GM03348 (cell line): ENCODE results near the gene SIM1.

ENCODE experiments used
- DNase-seq: peaks from one replicate; pipeline ENCODE4 v3.0.0; 2012; ENCODE audit warnings: low spot score

The SIM1 gene, protein sequence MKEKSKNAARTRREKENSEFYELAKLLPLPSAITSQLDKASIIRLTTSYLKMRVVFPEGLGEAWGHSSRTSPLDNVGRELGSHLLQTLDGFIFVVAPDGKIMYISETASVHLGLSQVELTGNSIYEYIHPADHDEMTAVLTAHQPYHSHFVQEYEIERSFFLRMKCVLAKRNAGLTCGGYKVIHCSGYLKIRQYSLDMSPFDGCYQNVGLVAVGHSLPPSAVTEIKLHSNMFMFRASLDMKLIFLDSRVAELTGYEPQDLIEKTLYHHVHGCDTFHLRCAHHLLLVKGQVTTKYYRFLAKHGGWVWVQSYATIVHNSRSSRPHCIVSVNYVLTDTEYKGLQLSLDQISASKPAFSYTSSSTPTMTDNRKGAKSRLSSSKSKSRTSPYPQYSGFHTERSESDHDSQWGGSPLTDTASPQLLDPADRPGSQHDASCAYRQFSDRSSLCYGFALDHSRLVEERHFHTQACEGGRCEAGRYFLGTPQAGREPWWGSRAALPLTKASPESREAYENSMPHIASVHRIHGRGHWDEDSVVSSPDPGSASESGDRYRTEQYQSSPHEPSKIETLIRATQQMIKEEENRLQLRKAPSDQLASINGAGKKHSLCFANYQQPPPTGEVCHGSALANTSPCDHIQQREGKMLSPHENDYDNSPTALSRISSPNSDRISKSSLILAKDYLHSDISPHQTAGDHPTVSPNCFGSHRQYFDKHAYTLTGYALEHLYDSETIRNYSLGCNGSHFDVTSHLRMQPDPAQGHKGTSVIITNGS

DNA sequence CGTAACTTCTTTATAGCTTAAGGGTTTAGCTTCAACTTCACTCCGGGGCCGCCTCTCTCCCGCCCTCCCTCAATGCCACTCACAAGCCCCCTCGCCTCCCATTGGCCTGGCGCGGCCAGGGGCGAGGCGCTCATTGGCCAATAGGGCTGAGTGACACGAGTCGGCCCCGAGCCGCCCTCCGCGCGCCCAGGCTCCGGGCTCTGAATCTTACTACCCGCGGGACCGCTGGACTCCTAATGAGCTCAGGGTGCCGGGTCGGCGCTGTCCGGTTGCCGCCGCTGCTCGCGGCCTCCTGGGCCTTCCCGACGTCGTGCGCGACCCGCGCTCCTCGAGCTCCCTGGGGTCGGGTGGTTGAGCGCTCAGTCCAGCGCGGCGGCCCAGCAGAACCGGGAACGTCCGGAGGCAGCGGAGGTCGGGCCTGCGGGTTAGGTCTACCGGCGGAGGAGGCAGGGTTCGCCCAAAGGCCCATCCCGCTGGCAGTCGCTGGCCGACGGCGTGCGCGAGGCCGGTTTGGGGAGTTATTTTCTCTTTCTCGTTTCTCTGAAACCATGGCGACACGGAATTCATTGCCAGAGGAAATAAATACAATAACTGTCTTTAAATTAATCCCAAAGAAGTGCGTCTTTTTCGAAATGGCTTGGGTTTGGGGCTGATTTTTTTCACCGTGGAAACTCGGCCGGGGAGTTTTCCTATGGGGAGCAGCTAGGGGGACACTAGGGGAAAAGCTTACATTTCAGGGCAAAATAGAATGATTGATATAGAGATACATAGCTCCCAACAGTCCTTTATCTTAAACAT lies at the start of gene SIM1:
Gene SIM1, minus strand, starts transcription at position 19 of the 798 bp plus-strand sequence. CDS start 1,453 bp downstream, outside the sequence.
- DNase-seq: peak; percentile 99

DNA sequence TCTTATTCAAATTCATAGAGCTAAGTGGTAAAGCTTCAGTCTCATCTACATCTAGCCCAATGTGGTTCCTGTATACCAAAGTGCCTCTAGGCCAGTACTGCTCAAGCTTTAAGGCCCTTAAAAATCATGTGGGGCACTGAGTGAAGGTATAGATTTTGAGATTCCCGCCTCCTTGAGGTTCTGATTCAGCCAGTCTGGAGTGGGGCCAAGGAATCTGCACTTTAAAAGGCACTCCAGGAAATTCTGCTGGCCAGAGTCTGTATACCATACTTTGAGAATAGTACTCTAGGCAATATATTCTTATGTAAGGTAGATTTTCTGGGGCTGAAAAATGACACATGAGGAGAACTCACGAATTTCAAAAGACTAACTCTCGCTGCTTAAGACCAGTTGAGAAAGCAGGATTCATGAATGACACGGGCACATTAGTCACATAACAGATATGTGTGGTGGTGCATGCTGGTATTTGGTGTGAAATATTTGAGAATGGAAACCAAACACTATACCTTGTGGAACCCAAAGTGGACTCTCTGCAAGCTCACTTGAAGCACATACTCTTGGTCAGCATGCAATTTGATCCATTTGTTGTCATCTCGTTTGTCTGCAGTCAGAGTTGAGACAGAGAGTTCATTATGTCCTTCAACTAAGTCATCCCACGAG lies 47.6 kb upstream of the SIM1 start:
- DNase-seq: no peak

DNA sequence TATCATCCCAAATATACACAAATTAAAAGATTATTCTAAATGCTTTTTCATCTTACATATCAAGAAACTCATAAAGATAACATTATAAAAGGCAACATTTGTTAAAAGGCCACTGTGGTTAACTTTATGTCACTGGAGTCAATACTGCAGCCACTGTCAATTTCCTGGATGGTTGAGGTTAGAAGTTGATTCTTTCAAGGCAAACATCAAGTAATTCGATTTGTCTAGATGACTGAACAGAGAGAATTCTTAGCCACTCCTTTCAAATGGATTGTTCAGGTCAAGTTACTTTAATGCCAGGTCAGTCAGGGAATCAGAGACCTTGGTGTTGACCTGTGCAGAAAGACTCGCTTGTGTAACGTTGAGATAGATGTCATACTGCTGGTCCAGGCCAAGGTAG lies 44.4 kb upstream of the SIM1 start:
- DNase-seq: no peak

DNA sequence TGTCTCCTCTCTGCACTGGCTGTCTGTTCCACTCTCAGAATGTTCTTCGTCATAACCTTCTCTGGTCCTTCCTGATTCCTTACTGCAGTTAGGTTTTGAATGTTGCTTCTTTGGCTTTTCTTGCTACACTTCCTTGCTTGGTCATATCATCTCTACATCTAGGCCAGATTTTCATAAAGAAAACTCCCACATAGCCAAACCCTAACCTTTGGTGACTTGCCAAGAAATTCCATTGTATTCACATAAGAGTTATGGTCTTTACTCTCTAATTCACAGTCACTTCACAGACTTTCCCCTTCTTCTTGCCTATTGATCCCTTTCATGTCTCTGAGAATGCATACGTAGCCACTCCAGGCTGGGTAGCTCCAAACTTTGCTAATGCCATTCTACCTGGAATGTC lies 41.9 kb upstream of the SIM1 start:
- DNase-seq: no peak

DNA sequence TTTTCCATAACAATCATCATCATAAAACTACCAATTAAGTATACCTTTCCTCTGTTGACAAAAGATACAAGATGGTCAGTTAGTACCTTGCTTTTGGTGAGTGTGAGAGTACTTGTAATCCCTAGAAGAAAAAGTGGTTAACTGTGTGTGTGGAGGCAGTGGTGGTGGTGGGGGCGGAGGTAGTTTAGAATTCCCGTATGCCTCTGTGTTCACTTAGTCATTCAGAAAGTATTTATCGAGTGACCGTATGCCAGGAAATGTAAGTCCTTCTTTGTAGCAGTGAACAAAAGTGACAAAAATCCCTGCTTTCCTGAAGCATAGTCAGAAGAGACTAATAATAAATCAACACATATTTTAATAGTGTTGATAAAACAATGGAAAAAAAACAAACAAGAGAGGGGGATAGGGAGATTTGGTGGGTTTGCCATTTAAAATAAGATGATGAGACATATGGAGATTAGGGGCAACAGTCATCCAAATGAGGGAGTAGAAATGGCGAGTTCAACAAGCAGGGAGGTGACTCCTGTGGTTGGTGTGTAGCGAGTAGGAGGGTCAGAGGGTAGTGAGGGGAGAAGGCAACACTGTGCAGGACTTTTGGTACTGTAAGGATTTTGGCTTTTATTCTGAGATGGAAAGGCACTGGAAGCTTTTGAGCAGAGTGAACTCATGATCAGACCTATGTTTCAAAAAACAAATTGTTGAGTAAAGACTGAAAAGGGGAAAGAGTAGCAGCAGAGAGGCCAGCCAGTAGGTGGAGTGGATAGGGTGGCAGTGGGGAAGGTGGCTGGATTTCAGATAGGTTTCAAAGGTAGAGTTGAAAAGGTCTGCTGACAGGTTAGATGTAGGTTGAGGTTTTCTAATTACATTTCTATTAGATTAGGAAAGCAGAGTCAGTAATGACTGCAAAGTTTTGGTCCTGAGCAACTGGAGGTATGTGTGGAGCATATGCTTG lies 40.3 kb upstream of the SIM1 start:
- peak; percentile 73 for DNase-seq

DNA sequence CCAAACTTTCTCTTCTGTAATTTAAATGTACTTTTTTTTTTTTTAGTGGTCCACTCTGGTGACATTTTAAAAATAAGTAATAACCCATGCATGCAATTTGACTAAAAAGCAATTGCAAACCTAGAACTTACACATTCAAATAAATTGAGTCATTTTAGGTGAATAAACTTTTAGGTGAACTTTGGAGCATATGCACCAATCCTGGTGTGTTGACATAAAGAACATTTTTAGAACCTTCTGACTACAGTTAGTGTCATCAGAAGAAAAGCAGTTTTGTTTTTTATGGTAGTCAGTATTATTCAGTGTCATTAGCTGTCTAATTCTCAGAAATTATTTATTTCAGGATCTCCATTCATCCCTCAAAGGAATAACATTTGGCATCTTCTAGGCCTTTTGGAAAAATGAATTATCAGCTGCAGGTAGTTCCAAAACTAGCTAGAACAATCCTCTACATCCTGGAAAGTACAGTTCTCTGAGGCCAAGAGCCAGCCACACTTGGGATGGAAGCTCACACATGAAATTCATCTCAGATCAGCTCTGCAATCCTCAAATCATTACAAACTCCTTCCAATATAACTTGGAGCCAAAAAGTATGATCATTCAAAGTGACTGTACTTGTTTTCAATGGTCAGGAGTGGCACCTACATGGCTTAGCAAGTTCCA lies 38.5 kb upstream of the SIM1 start:
- DNase-seq: no peak

DNA sequence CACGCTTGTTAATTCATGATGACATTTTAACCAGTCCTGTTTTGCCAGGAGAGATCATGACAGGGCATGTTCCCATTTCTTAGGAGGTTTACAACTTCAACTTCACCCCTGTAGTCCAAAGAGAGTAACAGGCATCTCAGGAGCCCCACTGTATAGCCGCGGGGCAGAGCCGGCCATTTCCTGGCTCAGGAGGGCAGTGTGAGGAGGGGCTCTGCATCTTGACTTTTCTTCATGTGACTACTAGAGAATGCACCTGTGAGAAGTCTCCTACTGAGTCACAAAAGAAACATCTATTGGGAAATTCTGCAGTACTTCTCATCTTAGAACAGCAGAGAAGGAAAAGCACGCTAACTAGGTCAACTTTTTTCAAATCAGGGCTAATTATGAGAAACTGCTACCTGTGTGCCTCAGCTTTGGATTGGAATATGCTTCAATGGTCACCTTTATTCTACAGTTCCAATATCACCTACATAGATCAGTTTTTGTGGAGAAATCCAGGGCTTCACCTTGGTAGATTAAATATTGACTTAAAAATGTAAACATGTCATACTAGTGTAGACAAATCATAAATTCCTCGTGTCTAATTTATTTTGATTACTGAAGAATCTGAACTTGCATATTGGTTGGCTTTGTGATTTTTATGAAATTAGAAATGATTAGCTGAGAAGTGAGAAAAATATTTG lies 28.6 kb upstream of the SIM1 start:
- no peak for DNase-seq

DNA sequence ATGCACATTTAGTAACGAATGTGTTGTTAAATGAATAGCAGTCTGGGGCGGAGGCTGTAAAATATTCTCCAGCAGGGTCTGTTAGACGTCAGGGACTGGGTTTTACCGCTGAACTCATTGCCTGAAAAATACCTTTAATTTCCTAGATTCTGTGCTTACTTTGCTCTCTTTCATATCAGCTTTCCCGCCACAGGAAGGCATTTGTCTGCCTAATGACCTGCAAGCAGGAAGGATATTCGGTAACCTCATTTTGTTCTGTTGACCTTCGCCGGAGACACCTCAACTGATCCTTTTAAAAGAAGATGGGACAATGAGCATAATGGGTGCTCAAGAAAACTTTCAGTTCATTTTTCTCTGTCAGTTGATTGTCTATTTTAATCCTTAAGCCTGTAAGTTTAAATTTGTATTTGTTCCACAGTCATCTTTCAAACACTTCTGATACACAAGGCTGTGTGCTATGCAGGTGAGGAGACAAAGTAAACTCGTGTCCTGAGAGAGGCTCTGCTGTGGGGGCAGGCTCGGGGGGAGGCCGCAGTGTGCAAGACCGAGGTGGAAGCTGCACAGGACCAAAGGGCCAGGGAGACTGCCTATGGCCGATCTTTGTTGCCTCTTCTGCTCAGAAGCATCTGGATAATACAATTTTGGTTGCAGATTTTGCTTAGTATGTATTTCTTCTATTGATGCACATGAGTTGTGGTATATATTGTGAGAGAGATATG lies 27.4 kb upstream of the SIM1 start:
- no peak for DNase-seq

DNA sequence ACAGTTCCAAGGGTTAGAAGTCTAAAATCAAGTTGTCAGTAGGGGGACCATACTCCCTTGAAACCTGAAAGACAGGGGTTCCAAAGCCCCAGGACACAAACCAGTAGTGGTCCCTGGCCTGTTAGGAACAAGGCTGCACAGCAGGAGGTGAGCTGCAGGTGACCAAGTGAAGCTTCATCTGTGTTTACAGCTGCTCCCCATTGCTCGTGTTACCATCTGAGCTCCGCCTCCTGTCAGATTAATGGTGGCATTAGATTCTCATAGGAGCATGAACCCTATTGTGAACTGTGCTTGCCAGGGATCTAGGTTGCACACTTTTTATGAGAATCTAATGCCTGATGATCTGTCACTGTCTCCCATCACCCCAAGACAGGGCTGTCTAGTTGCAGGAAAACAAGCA lies 25.3 kb upstream of the SIM1 start:
- DNase-seq: no peak

DNA sequence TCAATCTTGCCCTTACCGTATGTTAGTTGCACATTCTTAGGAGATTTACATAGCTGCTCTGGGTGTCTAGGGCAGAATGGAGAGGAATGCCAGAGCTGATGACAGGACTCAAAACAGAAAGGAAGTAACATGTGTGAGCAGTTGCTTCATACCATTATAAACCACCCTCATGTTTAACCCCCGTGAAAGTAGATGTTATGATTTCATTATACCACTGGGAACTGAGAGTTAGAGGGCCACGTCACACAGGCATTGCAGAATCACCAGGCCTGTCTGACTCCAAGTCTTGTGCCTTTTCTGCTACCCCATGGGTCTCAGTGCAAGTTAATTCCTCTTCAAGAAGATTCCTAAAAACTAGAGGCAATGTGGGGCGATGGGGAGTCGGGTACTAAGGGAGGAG lies 23.5 kb upstream of the SIM1 start:
- peak; percentile 20 for DNase-seq

DNA sequence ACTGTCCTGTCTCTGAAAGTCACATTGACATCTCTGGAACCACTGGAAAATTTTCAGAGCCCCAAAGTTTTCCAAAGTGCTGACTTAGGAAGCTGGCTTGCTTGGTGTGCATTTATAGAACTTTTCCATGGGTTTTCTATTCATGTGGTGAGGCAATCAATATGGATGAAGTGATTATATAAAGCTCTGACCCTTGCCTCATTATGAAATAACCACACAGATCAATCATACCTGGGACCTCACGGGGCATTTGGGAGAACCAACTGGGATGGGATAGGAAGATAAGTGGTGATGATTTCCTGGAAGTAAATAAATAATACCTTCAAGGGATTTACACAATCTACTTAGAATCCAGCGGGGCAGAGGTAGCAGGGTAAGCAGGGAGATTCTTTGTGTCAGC lies 22.9 kb upstream of the SIM1 start:
- DNase-seq: no peak

DNA sequence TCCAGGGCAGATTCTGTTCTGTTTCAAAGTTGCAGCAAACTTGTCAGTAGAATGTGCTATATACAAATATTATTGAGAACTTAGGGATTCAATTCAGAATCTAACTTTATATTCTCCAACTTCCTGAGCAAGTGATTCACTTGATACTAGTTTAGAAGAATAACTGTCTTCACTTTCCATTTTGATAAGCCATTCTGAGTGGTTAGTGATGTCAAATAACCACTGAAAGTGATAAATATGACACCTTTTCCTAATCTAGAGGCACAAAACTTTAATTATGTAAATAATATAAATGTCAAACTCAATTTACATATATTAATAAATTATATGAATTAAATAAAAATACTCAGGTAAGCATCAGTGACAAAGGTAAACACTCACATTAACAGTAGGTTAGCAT lies 20.5 kb upstream of the SIM1 start:
- DNase-seq: no peak

DNA sequence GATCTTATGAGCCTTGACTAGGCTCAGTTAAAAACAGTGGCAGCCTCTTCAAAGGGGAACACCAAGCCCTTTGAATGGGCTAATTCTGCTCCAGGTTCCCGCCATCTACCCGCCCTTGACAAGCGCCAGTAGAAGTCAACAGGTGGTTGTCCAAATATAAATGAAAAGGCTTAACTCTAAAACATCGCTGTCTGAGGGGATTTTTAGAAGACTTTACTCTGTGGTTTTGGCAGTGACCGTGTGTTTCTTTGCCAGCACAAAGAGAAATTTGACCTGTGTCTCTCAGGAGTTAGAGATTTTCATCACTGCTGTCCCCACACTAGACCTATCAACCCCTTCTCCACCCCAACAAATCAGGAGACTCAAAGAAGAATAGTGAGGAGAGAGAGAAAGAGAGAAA lies 19.8 kb upstream of the SIM1 start:
- no peak for DNase-seq

DNA sequence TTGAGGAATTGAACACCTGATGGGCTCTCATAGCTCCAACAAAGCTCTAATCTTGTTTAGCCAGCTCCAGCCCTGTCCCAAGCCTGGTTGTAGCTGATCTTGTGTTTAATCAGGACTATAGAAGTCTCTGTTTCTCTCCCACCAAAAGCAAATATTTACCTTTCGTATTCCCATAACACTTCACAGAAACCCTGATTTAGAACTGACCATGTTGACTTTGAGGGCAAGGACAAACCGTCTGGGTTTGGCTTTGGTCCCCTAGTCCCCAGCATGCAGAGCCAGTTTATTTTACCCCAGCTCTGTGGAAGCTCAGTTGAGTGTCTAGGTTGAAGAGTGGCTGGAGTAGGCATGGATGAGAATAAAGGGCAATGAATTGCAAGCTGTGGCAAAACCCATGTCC lies 18.0 kb upstream of the SIM1 start:
- no peak for DNase-seq

DNA sequence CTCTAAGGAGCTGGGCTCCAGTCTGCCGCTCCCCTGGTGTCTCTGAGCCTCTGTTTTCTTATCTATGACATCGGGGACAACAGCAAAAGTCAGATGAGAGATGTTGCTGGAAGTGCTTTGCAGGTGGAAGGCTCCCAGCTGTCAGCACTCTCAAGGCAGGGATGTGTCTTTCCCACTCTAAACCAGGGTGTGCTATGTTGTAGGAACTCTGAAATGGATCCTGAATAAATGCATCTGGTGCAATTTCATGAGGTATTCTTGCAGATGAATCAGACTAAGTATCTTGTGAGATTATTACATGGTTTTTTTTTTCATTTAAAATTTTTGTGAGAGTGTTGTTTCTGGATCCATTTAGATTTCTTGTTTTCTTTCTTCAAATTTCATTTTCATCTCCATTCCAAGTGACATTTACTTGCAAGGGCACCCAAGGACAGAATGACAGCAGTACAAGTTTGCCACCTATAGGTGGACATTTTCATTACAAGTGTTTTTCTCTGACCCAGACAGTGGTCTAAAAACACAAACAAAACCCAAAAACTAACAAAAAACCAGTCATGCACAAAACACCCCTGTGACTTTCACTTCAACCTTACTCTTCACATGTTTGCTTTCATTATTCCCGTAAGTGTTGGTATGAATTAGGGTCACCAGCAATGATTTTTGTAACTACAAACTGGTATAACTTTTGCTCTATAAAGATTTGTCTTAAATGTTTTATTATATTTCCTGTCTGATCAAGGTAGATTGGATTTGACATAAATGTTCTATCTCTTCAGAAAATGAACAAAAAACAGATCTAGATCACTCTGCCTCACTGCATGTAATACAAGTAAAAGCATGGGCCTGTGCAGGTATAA lies 14.7 kb upstream of the SIM1 start:
- DNase-seq: peak; percentile 50

DNA sequence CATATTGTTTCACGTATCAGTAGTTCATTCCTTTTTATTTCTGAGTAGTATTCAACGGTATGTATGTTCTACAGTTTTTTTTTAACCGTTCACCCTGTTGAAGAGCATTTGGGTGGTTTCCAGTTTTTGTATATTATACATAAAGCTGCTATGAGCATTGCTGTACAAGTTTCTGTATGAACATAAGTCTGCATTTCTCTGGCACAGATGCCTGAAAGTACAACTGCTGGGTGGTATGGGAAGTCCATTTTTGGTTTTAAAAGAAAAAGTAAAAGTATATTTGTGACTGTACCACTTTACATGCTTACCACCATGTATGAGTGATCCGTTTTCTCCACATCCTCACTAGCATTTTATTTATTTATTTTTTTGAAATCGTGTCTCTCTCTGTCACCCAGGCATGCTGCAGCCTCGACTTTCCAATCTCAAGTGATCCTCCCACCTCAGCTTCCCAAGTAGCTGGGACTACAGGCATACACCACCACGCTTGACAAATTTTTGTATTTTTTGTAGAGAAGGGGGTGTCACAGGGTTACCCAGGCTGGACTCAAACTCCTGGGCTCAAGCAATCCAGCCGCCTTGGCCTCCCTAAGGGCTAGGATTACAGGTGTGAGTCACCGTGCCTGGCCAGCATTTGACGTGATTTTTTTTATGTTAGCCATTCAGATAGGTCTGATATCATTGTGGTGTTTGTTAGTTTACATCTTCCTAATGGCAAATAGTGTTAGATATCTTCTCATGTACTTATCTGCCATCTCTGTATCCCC lies 11.0 kb upstream of the SIM1 start:
- no peak for DNase-seq

DNA sequence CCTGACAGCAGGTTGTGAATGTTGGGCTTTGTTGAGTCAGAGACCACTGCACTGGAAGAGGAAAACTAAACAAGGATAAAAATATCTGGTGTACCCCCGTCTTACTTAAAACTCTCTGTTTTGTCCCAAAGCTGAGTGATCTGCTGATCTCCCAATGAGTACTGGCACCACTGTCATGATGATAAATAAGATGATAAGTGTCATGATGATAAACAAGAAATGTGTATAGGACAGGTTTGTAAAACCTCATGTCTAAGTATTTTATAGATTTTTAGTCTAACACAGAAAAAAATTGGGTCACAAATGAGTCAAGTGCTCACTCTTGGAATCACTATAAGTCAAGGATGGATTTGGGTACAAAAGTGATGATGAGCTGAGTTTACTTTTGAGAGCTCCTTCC lies 8.5 kb upstream of the SIM1 start:
- no peak for DNase-seq
